Ascending aorta (tissue), 2 donors: ENCODE results near the gene HYOU1. TPM values are rescaled to one million over a fixed set of nuclear protein-coding genes. Genes with fewer than 3 reads are reported as not detected.

Experiments
- DNase-seq, 2 donors: peaks; one replicate each; pipeline ENCODE4 v3.0.0-alpha.2; 2019; ENCODE audit warnings: low spot score in 2 of 2
- H3K27ac ChIP-seq, 2 donors: fragments of 200-600 bp; sonication (generic); one replicate each; pipeline ENCODE4 v1.5.1; 2016 to 2017; ENCODE audit warnings: mild to moderate bottlenecking in 1 of 2
- H3K27me3 ChIP-seq: fragments of 200-600 bp; sonication (generic); one replicate; pipeline ENCODE4 v1.5.1; 2017
- H3K36me3 ChIP-seq, 2 donors: fragments of 200-600 bp; sonication (generic); one replicate each; pipeline ENCODE4 v1.5.1; 2016
- H3K4me1 ChIP-seq, 2 donors: fragments of 200-600 bp; sonication (generic); one replicate each; pipeline ENCODE4 v1.5.1; 2016 to 2017; ENCODE audit warnings: mild to moderate bottlenecking in 1 of 2
- H3K4me3 ChIP-seq, 2 donors: fragments of 200-600 bp; sonication (generic); one replicate each; pipeline ENCODE4 v1.5.1; 2016 to 2017; ENCODE audit warnings: mild to moderate bottlenecking in 1 of 2
- H3K9me3 ChIP-seq, 2 donors: fragments of 200-600 bp; sonication (generic); one replicate each; pipeline ENCODE4 v1.5.1; 2016
- CTCF ChIP-seq, 3 experiments: fragments of 200-600 bp in 2 of 3; fragments of 450-650 bp in 1 of 3; sonication (generic) in 2 of 3; IDR thresholded peaks; one replicate each; pipeline ENCODE4 v1.5.1; 2016 to 2019; ENCODE audit warnings: antibody characterized with exemption in 3 of 3, mild to moderate bottlenecking in 1 of 3, moderate library complexity in 1 of 3
- intact Hi-C: fragments of 100-400 bp; cut with DNase I; formaldehyde crosslinking; loops from one replicate; pipeline ENCODE4 v1.15.1; 2023
- total RNA-seq: library from RNA; depleted of rRNA; stranded (reverse); fragments of >200 nt; gene quantifications from one replicate; pipeline ENCODE4 v1.1.0, GENCODE V29; 2016

HYOU1 gene
- total RNA-seq, 1 donor from 2014 or later: 98.4 TPM

- peak in 1 of 3 experiments; percentile 23 for TF ChIP-seq CTCF (IDR thresholded peaks at IDR 0.05)
- Histone ChIP-seq H3K36me3 (peaks cover 18 to 24% of the 10 kb centered on the region in 2 donors), H3K27me3 (no peaks in the 10 kb centered on the region), H3K27ac (no peak overlapping the region), H3K9me3 (no peaks in the 10 kb centered on the region), H3K4me1 (peaks cover 15 to 22% of the 10 kb centered on the region in 2 donors), H3K4me3 (peak overlapping the region; percentile 75 to 89)
- intact Hi-C loops: loop anchor here (5.0 to 10.0 kb wide), 2 partner anchors 217 to 666 kb away; partner anchors contain the start of genes KMT2A and MCAM
- no peak for DNase-seq
Measured at GRCh38 chr11:119100246-119100970, 43.4 kb upstream of the HYOU1 start.

- intact Hi-C loops: loop anchor here (5.0 to 10.0 kb wide), 2 partner anchors 218 to 665 kb away; partner anchors contain the start of genes KMT2A and MCAM
- Histone ChIP-seq H3K27ac (no peak overlapping the region), H3K4me3 (no peak overlapping the region), H3K9me3 (no peaks in the 10 kb centered on the region), H3K36me3 (peaks cover 18 to 24% of the 10 kb centered on the region in 2 donors), H3K27me3 (no peaks in the 10 kb centered on the region), H3K4me1 (peaks cover 15 to 22% of the 10 kb centered on the region in 2 donors)
- TF ChIP-seq CTCF (IDR thresholded peaks at IDR 0.05): no peak
- DNase-seq: no peak
Measured at GRCh38 chr11:119099711-119100110, 42.7 kb upstream of the HYOU1 start.

- intact Hi-C loops: loop anchor here (1.0 to 2.0 kb wide), 3 partner anchors 11 to 38 kb away; partner anchors contain the start of genes HINFP, HMBS and HYOU1
- H3K27ac ChIP-seq: peak overlapping the region; percentile 96 to 97
- TF ChIP-seq CTCF (IDR thresholded peaks at IDR 0.05): no peak
Measured at GRCh38 chr11:119095066-119095880, 38.3 kb upstream of the HYOU1 start.

GRCh38 chr11:119094816-119095065 is 37.7 kb upstream of the HYOU1 start:
- Histone ChIP-seq H3K4me1 (peaks cover 15 to 24% of the 10 kb centered on the region in 2 donors), H3K27me3 (no peaks in the 10 kb centered on the region), H3K36me3 (peaks cover 18 to 24% of the 10 kb centered on the region in 2 donors), H3K27ac (peak overlapping the region; percentile 96 to 97), H3K4me3 (peak overlapping the region; percentile 89 to 98), H3K9me3 (no peaks in the 10 kb centered on the region)
- TF ChIP-seq CTCF (IDR thresholded peaks at IDR 0.05): peak; percentile 70 to 82 (median 81)
- peak; percentile 55 to 93 for DNase-seq
- intact Hi-C loops: loop anchor here (1.0 to 2.0 kb wide), 3 partner anchors 10 to 38 kb away; partner anchors contain the start of genes HINFP, HMBS and HYOU1

More at GRCh38 chr11:119095066-119095880, 38.3 kb upstream of the HYOU1 start:
- no peaks in the 10 kb centered on the region for H3K9me3 ChIP-seq
- H3K36me3 ChIP-seq: peaks cover 18 to 24% of the 10 kb centered on the region in 2 donors
- DNase-seq: peak; percentile 96 to 100
- H3K27me3 ChIP-seq: no peaks in the 10 kb centered on the region
- H3K4me3 ChIP-seq: peak overlapping the region; percentile 89 to 98
- H3K4me1 ChIP-seq: peaks cover 18 to 28% of the 10 kb centered on the region in 2 donors

GRCh38 chr11:119093942-119094815 is 37.2 kb upstream of the HYOU1 start:
- peaks cover 18 to 24% of the 10 kb centered on the region in 2 donors for H3K36me3 ChIP-seq
- H3K27ac ChIP-seq: peak overlapping the region; percentile 96 to 97
- peaks cover 15 to 24% of the 10 kb centered on the region in 2 donors for H3K4me1 ChIP-seq
- peak overlapping the region; percentile 89 to 98 for H3K4me3 ChIP-seq
- TF ChIP-seq CTCF (IDR thresholded peaks at IDR 0.05): no peak
- intact Hi-C loops: loop anchor here (2.0 kb wide), 1 partner anchor 37 kb away; the partner anchor contains the start of gene HYOU1
- DNase-seq: peak in 1 of 2 donors; percentile 72
- no peaks in the 10 kb centered on the region for H3K9me3 ChIP-seq
- H3K27me3 ChIP-seq: no peaks in the 10 kb centered on the region
